Fibroblast of lung (primary cell): ENCODE data around the gene IBSP. TPM values are rescaled to one million over a fixed set of nuclear protein-coding genes. Genes with fewer than 3 reads are reported as not detected.

Experiments used
- DNase-seq, 2 donors: peaks; one replicate each; pipeline versions ENCODE4 v3.0.0 to v3.0.0-alpha.2; 2010; ENCODE audit warnings: low read depth in 2 of 2
- H2AFZ ChIP-seq: 2 replicates; pipeline ENCODE4 v1.5.1; 2012; ENCODE audit warnings: low read length, control low read depth, inconsistent platforms
- H3K27ac ChIP-seq: 2 replicates; pipeline ENCODE4 v1.5.1; 2011; ENCODE audit warnings: low read length, control low read depth; ENCODE audit not compliant: insufficient read depth
- H3K27me3 ChIP-seq: 2 replicates; pipeline ENCODE4 v1.5.1; 2011; ENCODE audit warnings: mild to moderate bottlenecking, low read length; ENCODE audit not compliant: control insufficient read depth, insufficient read depth
- H3K36me3 ChIP-seq: 2 replicates; pipeline ENCODE4 v1.5.1; 2011; ENCODE audit warnings: low read length; ENCODE audit not compliant: control insufficient read depth, insufficient read depth
- H3K4me1 ChIP-seq: 2 replicates; pipeline ENCODE4 v1.5.1; 2011; ENCODE audit warnings: low read length; ENCODE audit not compliant: control insufficient read depth, insufficient read depth; ENCODE audit errors: extremely low read depth
- H3K4me2 ChIP-seq: 2 replicates; pipeline ENCODE4 v1.5.1; 2011; ENCODE audit warnings: low read length, control low read depth; ENCODE audit not compliant: insufficient read depth; ENCODE audit errors: extremely low read depth
- H3K4me3 ChIP-seq, 4 experiments: fragments of 200-600 bp in 1 of 4; sonication (generic) in 1 of 4; replicated peaks in 1 of 4; 2 replicates each; pipeline ENCODE4 v1.5.1; 2011 to 2016; ENCODE audit warnings: low read length in 4 of 4, low read depth in 3 of 4, mild to moderate bottlenecking in 3 of 4, control low read depth in 2 of 4, inconsistent platforms in 1 of 4, mixed read lengths in 1 of 4; ENCODE audit not compliant: insufficient read depth in 1 of 4; ENCODE audit errors: control extremely low read depth in 1 of 4
- H3K79me2 ChIP-seq: 2 replicates; pipeline ENCODE4 v1.5.1; 2012; ENCODE audit warnings: mild to moderate bottlenecking, low read length, inconsistent platforms; ENCODE audit not compliant: control insufficient read depth, insufficient read depth
- H3K9ac ChIP-seq: 2 replicates; pipeline ENCODE4 v1.5.1; 2011; ENCODE audit warnings: mild to moderate bottlenecking, low read length, control low read depth; ENCODE audit not compliant: insufficient read depth
- H3K9me3 ChIP-seq: 2 replicates; pipeline ENCODE4 v1.5.1; 2012; ENCODE audit warnings: low read depth, low read length; ENCODE audit not compliant: control insufficient read depth, insufficient read depth
- H4K20me1 ChIP-seq: 2 replicates; pipeline ENCODE4 v1.5.1; 2011; ENCODE audit warnings: low read length; ENCODE audit not compliant: control insufficient read depth, insufficient read depth; ENCODE audit errors: extremely low read depth
- EZH2 ChIP-seq: IDR thresholded peaks from 2 replicates; pipeline ENCODE4 v1.5.1; 2012; ENCODE audit warnings: low read length, control low read depth, mild to moderate bottlenecking; ENCODE audit errors: missing control alignments
- polyA plus RNA-seq, 2 donors: library from polyadenylated mRNA; depleted of rRNA in 1 of 2; stranded (reverse) in 1 of 2; unstranded in 1 of 2; fragments of >200 nt; gene quantifications; 2 replicates each; pipeline ENCODE4 v1.2.1, GENCODE V29; 2011 to 2012; ENCODE audit warnings: missing spikeins in 1 of 2
- total RNA-seq: library from RNA; depleted of rRNA; stranded (reverse); fragments of >200 nt; gene quantifications from 2 replicates; pipeline ENCODE4 v1.2.1, GENCODE V29; 2014
- TF ChIP-seq, protein P1 (sequence below), 2 donors: IDR thresholded peaks in 1 of 2; conservative IDR thresholded peaks in 1 of 2; 1 replicate in 1 of 2; 2 replicates in 1 of 2; pipeline ENCODE4 v1.5.1; 2011 to 2012; ENCODE audit warnings: low read length in 2 of 2, control low read depth in 1 of 2, inconsistent platforms in 1 of 2, low read depth in 1 of 2, mild to moderate bottlenecking in 1 of 2

IBSP gene
- total and polyA plus RNA-seq, 2 donors (not counting 1 experiment from before 2014, with no cell fraction given), result not detected

DNA sequence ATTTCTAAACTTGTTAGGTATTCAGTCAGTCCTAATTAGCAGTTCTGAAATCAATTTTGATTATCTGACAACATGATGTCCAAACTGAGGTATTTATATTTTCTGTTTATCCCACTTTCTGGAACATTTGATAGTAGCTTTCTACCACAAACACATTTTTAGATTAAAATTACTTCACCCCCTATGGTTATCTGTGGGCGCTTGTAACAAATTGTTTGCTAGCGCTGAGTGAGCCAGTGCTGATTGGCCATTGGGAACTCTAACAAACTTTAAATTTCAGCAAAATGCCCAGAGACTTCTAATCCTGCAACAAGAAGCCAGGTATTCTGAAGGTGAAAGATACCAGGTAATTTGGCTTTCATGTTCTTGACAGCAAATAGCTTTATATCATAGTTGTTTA is 33.3 kb downstream of the IBSP start, which contains the start of gene MEPE:
Gene MEPE, plus strand, starts transcription at position 301 of the 400 bp plus-strand sequence. CDS start 1,746 bp downstream, outside the sequence.
- Histone ChIP-seq H3K9ac (no peak within 1 kb of the TSS), H3K27ac (no peak within 1 kb of the TSS)

DNA sequence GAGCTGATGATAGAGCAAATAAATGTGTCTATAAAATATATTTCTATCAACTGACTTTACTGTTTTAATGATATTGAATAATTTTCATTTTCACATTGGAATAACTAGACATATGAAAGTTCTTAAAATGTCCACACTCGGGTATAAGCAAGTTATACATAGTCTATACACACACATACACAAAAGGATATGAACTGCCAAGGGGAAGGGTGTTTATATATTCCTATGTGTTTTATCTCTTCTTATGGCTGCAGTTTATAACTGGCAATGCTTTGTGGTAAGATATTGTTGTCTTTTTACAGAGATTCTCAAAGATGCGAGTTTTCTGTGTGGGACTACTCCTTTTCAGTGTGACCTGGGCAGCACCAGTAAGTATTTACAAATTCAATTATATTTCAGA is 35.0 kb downstream of the IBSP start:
- DNase-seq, result no peak
- TF ChIP-seq, protein P1, sequence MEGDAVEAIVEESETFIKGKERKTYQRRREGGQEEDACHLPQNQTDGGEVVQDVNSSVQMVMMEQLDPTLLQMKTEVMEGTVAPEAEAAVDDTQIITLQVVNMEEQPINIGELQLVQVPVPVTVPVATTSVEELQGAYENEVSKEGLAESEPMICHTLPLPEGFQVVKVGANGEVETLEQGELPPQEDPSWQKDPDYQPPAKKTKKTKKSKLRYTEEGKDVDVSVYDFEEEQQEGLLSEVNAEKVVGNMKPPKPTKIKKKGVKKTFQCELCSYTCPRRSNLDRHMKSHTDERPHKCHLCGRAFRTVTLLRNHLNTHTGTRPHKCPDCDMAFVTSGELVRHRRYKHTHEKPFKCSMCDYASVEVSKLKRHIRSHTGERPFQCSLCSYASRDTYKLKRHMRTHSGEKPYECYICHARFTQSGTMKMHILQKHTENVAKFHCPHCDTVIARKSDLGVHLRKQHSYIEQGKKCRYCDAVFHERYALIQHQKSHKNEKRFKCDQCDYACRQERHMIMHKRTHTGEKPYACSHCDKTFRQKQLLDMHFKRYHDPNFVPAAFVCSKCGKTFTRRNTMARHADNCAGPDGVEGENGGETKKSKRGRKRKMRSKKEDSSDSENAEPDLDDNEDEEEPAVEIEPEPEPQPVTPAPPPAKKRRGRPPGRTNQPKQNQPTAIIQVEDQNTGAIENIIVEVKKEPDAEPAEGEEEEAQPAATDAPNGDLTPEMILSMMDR (conservative IDR thresholded peaks at IDR 0.05 in 1 of 2, IDR thresholded peaks at IDR 0.05 in 1 of 2; ENCODE audit: low read depth in 1 of 2, low read length in 2 of 2), result no peak
- TF ChIP-seq EZH2, result no peak
- Histone ChIP-seq H3K27me3 (no peaks in the 10 kb centered on the region), H2AFZ (no peak overlapping the region), H3K4me2 (no peak overlapping the region), H3K4me1 (no peaks in the 10 kb centered on the region), H3K9ac (no peak overlapping the region), H4K20me1 (no peaks in the 10 kb centered on the region), H3K4me3 (no peak overlapping the region), H3K27ac (no peak overlapping the region), H3K36me3 (no peaks in the 10 kb centered on the region), H3K79me2 (no peaks in the 10 kb centered on the region), H3K9me3 (no peaks in the 10 kb centered on the region)

More for the DNA sequence above, 33.3 kb downstream of the IBSP start, which contains the start of gene MEPE:
- H3K4me3 ChIP-seq, result no peak within 1 kb of the TSS
- H3K4me1 ChIP-seq, result no peaks in the 10 kb centered on the region
- H3K9me3 ChIP-seq, result no peaks in the 10 kb centered on the region
- no peaks in the 10 kb centered on the region for H4K20me1 ChIP-seq
- H2AFZ ChIP-seq, result no peak within 1 kb of the TSS
- no peak for DNase-seq
- no peaks in the 10 kb centered on the region for H3K79me2 ChIP-seq
- no peaks in the 10 kb centered on the region for H3K27me3 ChIP-seq
- no peaks in the 10 kb centered on the region for H3K36me3 ChIP-seq
- TF ChIP-seq, protein P1 (conservative IDR thresholded peaks at IDR 0.05 in 1 of 2, IDR thresholded peaks at IDR 0.05 in 1 of 2; ENCODE audit: low read depth in 1 of 2, low read length in 2 of 2), result no peak
- no peak for TF ChIP-seq EZH2
- H3K4me2 ChIP-seq, result no peak within 1 kb of the TSS

DNA sequence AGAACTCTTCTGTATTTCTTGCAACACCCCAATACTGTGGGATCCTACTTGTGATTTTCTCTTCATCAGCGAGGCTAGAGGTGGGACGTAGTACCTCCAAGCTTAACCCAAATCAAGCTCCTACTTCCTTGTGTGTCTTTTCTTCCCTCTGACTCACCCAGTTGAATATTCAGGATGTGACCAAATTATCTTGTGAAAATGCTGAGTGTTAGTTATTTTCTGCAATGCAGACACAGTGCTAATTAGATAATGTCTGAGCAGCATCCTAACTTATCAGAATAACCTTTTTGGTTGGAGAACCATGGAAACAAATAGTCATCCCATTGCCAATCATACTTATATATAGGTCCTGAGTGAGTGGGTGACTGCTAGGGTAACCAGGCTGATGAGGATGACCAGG is 35.8 kb downstream of the IBSP start:
- H3K79me2 ChIP-seq, result no peaks in the 10 kb centered on the region
- no peak overlapping the region for H3K4me2 ChIP-seq
- no peaks in the 10 kb centered on the region for H3K36me3 ChIP-seq
- H3K9ac ChIP-seq, result no peak overlapping the region
- no peaks in the 10 kb centered on the region for H3K9me3 ChIP-seq
- H4K20me1 ChIP-seq, result no peaks in the 10 kb centered on the region
- no peak overlapping the region for H3K27ac ChIP-seq
- H2AFZ ChIP-seq, result no peak overlapping the region
- H3K27me3 ChIP-seq, result no peaks in the 10 kb centered on the region
- H3K4me1 ChIP-seq, result no peaks in the 10 kb centered on the region
- DNase-seq, result peak in 1 of 2 donors; percentile 27
- H3K4me3 ChIP-seq, result no peak overlapping the region
- no peak for TF ChIP-seq EZH2
- TF ChIP-seq, protein P1 (conservative IDR thresholded peaks at IDR 0.05 in 1 of 2, IDR thresholded peaks at IDR 0.05 in 1 of 2; ENCODE audit: low read depth in 1 of 2, low read length in 2 of 2), result no peak
